HG02588 (cell line): ENCODE results near the gene TTLL11.
"Not testable (repeated sequence)": the region's sequence is repeated elsewhere in the genome, so short reads cannot be mapped to it uniquely, and the experiment has no call there.

Experiments used
- ATAC-seq: cut with Tn5 transposase; IDR thresholded peaks from one replicate; pipeline ENCODE4 v1.9.1; 2021; ENCODE audit warnings: mild to moderate bottlenecking, moderate library complexity; ENCODE audit not compliant: unreplicated experiment

Gene TTLL11

DNA sequence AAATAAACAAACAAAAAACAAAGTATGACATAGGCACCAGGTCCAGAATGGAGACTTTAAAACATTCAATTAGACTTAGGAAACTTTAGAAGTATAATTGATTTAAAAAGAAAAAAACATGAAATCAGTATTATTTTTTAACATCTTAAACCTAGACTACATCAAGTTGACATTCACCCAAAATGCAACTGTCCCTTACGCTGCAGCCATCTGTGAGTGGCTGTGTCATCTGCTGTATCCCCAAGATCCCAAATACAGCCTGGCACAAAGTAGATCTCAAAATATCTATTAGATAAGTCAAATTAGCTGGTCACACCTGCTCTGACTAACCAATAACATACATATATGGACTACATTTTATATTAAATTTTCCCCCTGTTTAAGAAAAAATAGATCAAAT, 7.8 kb downstream of the TTLL11 start:
- no peak for ATAC-seq

DNA sequence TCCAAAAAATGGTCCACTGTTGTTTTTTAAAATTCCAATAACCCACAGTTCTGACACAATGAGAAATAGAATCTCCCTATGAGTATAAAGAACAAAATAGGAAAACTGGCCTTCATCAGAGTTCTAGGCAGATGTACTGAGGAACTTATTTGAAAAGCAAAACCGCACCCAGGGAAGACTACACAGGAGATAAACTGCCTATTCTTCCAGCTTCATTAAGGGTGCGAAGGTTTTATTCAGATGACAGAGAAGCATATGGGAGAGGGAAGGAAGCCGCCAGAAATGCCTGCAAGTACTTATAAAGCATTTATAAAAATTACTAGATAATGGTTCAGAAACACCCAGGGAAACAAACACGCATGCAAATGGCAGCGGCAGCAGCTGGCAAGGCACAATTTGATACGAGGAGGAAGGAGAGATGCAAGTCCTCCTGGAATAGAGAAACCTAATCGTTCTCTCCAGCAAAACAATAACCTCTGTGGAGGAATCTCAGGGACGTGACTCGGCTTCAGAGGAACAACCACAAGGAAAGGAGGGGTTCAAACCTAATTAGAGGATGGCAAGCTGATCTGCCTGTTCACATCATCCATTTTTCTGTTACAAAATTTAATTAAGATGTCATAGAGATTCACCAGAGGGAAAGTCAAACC, 9.0 kb downstream of the TTLL11 start:
- no peak for ATAC-seq

DNA sequence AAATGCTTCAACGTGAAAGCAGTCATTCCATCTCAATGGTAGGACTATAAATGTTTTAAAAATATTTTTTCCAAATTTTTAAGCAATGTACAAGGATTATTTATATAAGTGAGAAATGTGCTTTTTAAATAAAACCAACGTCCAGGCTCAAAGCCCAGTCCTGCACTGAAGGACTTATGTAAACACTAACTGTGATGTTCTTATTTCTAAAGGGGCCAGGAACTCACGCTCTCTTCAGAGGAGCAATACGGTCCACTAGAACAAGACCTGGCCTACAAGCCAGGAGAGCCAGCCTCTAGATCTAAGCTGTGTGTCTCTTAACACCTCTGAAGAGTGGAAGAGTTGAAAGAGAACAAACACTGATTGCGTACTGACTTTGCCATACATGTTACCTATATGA, 12.1 kb downstream of the TTLL11 start:
- ATAC-seq = no peak

DNA sequence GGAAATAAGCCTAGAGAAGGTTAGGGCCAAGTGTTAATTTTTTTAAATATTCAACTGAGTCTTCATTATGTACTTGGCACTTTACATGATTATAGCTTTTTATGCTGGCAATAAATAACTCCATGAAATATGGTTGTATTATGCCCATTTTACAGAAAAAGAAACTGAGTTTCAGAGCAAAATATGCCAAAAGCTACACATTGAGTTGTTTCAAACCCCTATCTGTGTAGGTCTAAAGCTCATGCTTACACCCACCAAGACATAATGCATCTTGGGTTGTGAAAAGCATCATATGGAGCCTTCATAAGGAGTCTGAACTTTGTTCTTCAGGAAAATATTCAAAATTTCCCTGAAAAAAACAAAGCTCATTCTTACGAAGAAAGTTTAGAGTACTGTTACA, 14.6 kb downstream of the TTLL11 start:
- ATAC-seq = no peak

DNA sequence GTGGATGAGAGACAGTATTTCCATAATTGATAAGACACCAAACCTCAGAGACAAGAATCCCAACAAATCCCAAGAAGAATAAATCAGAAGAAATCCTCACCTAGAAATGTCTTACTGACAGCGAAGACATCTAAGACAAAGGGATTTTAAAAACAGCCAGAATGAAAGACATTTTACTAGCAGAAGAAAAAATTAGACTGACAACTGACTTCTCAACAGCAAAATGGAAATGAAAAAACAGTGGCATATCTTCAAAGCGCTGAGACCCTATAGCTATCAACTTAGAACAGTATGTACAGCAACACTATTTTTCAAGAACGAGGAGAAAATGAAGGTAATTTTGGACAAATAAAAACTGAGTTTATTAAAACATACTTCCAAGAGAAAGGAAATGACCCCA, 16.3 kb downstream of the TTLL11 start:
- ATAC-seq = no peak

DNA sequence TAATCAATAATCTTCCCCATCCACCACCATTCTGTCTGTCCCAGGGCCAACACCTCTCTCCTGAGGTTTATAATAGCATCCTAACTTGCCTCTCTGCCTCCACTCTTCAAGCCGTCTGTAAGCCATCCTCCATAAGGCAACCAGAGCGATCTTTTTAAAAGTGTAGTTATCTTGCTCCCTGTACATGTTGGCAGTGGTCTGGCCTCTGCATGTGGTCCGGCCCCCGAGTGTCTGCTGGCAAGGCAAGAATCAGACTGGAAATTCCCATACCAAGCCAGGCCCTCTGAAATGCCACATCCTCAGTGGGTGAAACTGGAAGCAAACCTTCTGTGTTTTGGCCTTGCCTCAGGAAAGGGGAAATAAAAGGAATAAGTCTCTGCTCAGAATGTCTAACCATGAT, 17.0 kb downstream of the TTLL11 start:
- no peak for ATAC-seq

DNA sequence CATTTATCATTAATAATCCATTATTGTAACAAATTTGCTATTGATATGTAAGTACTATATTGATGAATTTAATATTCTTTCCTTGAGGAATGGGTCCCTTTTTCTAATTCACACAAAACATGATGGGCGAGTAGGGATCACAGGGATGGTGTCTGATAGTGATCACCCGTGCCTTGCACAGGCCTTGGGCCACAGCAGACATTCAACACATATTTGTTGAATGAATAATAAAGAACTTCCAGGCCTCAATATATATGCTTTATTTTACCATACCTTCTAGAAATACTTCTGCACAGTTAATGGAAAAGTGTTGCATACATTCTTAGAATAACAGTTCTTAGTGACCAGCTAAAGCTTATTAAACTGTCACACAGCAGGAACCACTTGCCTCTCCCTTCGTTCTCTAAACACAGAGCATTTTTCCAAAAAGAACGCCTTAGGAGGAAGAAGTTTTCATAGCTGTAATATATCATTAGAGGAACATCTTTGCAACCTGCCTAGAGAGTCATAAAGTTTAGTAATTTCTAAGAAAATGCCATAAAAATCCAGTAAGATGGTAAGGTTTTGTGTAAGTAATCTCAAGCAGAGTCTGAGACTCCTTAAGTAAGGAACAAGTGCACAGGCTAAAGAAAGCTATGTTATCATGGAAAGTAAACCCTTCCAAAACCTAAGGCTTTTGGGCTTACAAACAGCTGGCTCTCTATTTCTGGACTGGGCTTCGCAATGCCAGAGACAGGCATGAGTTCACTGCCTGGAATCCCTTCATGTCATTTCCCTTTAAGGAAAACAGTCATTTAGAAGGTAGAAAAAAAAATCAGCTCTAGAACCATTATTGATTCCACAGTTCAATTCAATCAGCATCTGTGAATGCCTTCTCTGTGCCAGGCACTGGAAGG, 17.7 kb downstream of the TTLL11 start:
- ATAC-seq = no peak

DNA sequence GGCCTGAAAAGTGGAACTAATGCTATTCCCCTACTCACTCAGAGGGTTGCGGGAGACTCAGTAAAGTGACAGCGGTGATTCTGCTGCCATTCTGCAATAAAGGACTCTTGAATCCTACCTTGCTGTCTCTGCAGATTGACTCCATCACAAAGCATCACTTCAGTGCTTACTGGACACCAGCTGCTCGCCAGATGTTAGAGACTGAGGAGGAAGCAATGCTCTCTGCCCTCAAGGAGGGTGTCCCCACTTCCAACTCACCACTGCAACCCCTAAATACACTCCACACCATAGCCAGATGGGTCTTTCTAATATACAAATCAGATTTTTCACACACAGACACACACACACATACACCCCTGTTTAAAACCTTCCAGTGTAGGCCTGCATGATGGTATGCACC, 21.4 kb downstream of the TTLL11 start:
- no peak for ATAC-seq

DNA sequence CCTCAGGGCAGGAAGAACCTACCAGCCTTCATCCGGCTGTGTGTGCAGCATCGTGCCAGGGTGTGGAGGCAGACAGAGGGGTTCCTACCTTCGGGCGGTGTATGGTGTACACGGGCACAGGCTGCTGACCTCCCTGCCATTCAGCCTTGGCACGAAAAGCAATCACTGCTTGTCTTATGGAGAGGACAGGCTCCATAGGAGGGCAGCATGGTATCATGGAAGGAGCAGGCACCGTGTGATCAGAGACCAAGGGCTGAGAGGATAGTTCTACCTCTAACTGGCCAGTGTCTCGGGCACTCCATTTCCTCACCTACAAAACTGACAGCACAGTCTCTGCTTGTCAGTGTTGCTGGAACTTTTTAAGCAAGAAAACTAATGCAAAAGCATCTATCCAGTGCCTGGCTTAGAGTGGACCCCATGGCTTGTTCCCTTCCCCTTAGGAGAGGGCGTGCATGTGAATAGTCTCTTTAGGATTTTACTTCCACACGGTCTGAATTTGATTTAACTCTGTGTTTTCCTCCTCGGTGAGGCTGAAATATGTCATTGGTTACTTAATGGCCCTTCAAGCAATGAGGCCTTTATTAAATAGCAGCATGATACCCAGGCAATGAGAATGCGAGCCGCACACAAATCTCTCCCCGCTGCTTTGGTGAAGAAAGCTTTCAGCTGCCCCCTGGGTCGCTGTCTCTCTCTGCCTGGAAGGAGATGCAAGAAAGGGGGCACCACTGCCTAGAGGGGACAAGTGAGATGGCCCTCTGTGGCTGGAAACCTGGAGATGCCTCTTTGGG, 22.2 kb downstream of the TTLL11 start:
- ATAC-seq = no peak

DNA sequence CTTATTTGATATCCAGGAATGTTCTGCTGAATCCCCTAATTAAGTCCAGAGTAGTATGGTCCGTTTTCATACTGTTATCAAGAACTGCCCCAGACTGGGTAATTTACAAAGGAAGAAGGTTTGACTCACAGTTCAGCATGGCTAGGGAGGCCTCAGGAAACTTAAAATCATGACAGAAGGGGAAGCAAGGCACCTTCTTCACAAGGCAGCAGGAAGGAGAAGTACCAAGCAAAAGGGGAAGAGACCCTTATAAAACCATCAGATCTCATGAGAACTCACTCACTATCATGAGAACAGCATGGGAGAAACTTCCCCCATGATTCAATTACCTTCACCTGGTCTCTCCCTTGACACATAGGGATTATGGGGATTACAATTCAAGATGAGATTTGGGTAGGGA, 26.4 kb downstream of the TTLL11 start:
- ATAC-seq = not testable (repeated sequence)

DNA sequence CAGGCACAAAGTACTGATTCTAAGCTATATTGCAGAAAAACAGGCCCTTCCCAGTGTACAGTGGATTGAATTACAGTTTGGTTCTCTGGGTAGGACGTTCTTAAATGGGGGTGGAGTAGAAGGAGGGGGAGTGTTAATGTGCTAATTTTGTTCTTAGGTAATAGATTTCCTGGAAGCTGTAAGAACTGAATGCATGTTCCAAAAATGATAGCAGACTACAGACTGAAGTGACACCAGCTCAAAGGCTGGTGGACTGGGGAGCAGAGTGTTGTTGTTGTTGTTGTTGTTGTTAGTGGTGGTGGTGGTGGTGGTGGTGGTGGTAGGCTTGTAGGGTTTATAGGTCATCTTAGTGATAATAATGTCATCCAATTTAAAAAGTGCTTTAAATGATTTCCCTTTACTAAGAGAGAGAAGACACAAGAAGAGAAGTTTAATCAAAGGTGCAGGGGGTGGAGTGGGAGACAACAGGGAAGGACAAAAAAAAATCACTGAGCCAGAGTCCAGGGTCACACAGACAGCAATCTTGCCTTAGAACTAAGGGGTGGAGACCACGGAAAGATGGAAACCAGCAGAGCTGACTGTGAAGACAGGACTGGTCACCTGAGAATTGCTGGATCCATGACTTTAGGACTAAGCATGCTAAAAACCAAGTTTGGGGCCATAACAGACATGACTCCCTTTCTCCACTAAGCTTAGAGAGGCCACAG, 27.0 kb downstream of the TTLL11 start:
- no peak for ATAC-seq

DNA sequence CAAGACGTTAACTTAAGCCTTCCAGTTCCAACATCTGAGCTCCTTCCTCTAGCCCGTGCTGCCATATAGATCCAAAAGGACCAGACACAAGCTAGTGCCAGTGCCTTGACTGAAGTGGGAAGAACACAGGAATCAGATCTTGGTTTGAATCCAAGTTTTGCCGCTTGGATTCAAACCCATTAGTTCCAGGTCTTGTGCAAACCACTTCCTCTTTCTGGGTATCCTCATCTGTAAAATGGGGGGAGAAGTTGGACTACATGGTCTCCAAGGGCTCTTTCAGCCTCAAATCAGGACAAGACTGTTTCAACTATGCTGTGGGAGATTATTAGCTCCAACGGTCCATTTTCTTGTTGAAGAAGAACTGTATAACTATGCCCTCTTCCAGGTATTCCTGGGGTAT, 32.6 kb downstream of the TTLL11 start:
- ATAC-seq = no peak

DNA sequence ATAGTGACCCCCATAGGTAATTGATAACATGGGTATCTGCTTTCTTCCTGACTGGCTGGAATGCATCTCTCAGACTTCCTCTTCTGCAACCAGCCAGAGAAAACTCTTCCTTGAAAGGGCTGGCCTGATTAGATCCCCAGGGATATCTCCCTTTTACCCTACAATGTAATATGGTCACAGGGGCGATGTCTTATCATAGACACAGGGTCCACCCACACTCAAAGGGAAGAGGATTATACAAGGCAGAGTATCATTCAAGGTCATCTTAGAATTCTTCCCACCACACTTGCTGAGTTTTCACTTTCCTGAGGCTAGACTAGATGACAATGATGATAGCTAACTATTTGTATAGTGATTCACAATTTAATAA, 33.2 kb downstream of the TTLL11 start:
- no peak for ATAC-seq

DNA sequence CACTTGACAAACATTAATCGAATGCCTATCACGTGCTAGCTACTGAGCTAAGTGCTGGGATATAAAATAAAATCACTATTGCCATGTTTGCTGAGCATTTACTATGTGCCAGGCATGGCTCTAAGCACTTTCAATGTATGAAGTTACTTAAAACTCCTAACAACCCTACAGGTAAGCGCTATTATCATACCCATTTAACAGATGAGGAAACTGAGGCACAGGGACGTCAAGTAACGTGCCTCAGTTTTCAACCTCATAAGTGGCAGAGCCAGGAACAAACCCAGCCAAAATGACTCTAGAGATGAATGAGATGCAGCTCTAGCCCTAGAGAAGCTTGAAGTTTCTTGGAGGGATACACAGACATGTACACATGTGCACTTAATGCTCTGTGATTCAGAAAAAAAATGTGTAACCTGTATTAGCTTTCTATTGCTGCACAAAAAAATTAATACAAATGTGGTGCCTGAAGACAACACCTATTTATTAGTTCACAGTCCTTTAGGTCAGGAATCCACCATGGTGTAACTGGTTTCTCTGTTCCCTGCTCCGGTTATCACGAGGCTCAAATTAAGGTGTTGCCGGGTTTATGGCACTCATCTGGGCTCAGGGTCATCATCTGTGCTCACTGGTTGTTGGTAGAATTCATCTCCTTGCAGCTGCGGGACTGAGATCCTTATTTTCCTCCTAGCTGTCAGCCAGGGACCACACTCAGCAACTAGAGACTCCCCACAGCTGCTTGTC, 33.7 kb downstream of the TTLL11 start:
- no peak for ATAC-seq

DNA sequence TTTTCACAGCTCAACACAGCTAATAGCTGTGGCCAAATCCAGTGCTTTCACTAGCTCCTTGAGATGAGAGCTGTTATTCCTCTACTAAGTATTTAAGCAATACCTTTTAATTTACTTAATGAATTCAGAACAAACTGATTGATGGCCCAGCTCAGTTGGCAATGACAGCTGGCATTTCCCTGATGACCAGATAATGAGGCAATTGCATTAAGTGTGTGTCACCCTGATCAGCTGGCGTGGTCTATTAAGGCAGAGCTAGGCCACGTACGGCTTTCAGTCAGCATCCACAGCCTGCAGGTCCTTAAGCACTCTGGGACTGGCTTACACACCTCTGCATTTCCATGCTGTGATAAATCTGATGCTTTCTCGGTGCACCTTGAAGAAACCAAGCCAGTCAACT, 34.4 kb downstream of the TTLL11 start:
- no peak for ATAC-seq

DNA sequence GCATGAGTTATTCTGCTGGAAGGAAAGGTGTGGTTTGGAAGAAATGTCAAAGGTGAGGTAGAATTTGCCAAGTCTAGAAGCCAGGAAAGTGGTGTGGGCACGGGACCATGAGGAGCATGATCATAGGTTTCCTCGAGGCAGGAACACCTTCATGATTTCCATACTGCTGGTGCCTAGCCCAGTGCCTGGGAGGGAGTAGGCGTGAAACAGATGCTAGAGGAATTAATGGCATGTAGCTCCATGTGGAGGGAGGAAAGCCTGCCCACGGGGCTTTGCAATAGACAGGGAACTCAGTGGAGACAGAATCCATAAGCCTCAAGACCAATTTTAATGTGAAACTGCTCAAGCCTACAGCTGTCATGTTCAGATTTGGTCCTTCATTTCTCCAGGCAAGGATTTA, 35.1 kb downstream of the TTLL11 start:
- ATAC-seq = no peak

DNA sequence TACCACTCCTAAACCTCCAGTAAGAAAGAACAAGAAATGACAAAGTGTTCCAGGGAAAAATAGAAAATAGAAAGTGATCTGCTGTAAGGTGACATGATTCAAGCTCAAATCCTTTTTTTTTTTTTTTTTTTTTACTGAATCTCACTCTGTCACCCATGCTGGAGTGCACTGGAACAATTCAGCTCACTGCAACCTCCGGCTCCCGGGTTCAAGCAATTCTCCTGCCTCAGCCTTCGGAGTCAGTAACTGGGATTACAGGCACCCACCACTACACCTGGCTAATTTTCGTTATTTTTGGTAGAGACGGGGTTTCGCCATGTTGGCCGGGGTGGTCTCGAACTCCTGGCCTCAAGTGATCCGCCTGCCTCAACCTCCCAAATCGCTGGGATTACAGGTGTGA, 35.9 kb downstream of the TTLL11 start:
- ATAC-seq = no peak

DNA sequence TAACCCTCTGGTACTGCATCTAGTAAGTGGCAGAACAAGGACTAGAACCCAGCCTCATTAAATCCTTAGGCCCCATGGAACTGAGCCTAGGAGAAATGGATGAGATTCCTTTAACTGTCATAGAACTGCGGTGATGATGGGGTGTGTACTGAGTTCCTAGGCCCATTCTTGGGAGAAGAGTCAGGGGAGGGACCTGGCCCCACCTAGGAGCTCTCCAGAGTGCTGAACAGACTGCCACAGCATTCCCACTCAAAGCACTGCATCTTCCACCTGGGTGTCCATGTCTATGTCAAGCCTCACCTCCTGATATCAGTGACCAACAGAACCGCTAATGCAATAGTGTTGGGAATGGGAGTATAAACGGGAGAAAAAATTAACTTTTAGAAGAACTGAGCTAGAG, 36.6 kb downstream of the TTLL11 start:
- ATAC-seq = no peak

DNA sequence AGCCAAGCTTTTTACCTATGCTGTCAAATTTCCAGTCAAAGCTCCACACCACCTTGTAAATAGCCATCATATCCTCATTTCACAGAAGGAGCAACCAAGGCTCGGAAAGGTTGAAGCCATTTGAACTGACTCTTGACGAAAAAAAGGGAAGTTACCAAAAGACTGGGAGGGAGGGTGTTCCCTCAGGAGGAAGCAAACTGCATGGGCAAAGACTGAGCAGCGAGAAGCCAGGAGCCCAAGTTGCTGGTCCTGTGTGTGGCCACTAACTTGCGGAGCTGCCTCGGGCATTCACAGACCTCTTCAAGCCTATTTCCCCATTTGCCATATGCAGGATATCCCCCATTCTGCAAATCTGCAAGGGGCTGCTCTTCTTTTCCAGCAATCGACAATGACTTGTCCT, 37.4 kb downstream of the TTLL11 start:
- no peak for ATAC-seq

DNA sequence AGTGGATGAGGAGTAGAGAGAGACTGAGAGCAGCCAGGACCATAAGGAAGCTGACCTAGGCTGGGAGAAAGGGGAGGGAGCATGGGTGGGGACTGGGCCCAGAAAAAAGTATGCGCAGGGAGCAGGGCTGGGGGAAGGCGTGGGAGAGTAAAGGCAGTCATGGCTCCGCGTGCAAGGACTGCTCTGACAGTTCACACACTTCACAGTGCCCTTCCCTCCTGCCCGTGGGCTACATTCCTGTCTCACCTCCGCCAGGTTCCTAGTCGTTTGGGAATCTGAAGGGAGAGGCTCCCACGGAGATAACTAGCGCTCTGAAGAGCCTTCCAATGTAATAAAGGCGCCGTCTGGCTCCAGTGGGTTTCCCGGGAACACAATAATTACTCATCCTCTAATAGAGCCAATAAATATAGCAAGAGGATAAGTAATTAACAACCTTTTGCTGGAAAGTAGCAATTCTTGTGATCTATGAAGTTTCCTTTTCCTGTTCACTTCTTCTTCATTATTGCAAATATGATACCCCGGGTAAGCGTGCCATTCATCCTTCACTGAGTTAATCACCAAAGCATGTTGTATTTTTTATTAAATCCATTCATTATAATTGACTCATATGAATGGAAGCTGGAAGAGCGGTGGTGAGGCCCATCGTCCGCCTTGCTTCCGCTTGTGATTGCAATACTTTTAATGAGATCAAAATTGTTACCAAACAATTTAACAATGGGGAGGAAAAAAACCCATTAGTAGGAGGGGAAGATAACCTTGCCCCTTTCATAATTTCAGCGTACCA, 39.3 kb downstream of the TTLL11 start:
- no peak for ATAC-seq
